SHP77 treated with DMSO at 0.1 percent for 48 hours (cell line): ENCODE measurements around the gene ACSL6.

Experiments
- DNase-seq: peaks from one replicate; lab custom pipeline; 2025; lab: John Stamatoyannopoulos, UW

Gene ACSL6

DNA sequence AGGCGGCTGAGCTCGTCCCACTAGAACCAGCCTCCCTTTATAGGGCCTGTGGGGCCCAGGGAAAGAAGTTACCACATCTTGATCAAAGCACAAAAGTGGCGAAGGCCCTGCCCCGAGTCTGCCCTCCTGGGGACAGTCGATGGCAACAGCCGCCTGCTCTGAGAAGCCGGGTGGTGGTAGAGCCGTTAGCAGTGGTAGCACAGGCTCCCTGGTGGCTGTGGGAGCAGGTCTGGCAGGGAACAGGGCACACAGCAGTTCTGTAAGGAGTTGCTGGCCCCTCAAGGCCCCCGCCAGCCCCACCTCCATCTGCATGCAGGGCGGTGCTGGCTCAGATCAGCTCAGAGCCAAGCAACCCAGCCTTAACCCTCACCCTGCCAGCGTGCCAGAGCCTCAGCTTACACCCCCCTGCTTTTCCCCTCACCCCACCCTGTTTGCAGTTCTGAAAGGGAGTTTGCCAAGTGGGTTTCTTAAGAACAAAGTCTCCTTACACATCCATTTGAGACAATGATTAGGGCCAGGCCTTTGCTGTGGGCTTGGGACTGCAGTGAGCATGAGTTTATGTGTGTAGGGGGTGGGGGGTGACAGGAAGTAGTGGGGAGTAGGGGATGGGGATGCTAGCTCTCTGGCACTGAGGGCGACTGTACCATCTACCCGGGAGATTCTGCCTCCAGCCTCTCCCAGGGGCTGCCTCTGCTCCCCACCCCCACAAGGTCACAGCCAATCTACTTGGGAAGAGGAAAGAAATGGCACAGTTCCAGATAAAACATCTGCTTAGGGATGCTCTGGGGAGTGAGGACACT, 11.8 kb downstream of the ACSL6 start:
- no peak for DNase-seq

DNA sequence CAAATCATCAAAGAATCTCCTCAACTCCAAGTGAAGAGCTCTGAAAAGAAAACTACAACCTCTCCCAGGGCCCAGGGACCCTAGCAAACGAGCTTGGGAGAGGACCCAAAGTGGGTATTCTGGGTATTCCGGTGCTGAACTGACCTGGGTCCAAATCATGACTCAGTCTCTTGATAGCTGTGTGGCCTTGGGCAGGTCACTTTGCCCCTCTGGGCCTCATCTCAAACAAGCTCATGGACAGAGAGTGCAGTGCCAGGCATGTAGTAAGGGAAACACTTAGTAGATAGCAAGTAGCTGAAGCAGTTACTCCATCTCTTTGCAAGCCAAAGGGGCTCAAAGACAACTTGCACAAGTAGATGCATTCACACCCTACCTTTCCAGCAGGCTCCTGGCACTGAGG, 12.4 kb downstream of the ACSL6 start:
- DNase-seq: no peak

DNA sequence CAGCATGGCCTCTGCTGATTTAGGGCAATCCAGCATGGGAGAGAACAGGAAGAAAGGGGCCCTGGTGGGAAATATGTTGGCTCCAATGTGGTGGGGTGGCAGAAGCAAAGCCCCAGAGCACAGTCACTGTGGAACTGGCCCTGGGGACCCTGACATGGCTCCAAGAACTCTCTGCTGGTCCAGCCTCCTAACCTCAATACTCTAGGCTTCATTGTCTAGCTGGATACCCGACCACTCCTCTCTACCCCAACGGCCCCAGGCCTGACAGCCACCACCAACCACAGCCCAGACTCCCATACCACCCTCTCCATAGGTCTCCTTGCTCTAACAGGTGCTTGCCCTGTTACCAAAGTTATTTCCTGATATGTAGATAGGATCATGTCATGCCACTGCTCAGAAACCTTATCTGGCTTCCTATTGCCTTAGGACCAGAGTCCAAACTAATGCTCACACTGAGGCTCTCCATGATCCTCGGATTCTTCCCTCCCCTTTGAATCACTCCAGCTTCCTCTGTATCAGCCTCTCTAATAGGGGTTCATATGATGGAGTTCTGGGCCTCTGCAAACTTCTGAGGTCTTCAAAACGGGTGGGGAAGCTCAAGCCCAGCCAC, 12.9 kb downstream of the ACSL6 start:
- no peak for DNase-seq

DNA sequence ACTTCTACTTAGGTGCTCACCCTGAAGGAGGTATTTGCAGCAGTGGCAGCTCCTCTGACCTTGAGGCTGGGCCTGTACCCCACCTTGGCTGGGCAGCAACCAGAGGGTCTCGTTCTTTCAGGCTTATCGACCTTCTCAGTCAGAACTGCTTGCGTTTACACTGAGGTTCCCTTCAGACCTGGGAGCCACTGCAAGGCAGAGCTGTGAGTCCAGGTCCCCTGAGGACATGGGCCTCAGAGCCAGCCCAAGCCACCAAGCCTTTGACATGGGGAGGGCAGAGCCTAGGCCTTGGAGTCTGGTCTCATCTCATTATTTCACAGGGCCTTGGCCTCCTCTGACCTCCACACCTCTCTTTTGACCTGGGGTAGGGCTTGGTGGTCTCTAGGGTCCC, 13.7 kb downstream of the ACSL6 start:
- DNase-seq: no peak

DNA sequence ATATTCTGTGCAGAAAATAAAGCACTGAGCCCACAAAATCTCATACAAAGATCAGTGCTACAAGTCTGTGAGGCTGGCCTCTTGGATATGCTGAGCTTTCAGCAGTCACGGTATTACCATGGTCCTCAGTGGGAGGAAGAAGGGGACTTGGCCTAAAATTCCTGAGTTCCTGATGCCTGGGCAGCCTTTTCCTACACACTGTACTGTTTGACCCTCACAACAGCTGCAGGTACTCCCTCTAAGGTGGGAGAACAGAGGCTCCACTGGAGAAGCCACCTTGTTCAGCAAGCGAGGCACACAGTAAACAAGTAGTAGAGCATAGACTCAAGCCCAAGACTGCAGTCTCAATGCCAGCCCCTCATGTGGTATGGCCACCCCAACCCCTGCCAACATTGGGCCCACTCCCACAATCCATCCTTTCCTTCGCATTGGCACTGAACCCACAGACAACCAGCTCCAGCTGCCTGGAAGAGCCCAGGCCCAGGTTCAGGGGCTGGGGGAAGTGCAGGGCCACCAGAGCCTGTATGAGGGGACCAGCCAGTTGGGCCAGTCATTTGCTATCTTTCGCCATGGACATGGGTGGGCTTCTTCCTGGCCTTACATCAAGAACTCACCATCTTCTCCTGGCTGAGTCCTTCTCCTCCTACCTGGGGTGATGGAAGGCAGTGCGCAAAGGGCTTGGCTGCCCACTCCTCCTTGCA, 14.3 kb downstream of the ACSL6 start:
- DNase-seq: no peak

DNA sequence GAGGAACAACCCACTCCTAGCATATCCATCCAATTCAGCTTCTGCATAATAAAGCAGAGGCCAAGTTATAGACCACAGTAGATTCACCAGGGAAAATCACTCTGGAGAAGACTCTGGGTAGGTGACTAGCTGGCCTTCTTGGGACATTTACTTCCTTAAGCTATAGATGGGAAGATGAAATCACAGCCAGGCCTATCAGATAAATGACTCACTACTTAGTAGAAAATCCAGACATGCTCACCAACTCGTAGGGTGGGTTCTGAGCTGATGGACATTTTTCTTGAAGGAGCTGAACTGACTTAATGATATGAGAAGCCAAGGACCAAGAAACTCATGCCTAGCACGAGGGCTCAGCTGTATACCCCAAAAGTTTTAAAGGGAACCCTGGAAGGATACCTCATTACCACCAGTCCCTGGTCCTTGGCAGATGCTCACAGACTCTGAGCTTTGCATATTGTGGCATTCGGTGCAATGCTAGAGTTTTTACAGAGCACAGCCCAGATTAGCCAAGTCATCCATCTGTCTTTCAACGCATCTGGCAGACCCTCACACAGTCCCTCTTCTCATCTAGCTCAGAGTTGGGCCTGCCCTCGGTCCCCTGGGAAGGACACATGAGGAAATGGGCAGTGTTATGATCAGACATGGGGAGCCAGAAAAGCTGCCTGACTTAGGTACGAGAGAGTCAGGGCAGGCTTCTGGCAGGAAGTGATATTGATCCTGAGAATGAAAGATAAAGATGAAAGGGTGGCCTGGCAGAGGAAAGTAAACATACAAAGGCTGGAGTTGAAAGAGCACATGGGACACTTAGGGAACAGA, 15.0 kb downstream of the ACSL6 start:
- DNase-seq: no peak

DNA sequence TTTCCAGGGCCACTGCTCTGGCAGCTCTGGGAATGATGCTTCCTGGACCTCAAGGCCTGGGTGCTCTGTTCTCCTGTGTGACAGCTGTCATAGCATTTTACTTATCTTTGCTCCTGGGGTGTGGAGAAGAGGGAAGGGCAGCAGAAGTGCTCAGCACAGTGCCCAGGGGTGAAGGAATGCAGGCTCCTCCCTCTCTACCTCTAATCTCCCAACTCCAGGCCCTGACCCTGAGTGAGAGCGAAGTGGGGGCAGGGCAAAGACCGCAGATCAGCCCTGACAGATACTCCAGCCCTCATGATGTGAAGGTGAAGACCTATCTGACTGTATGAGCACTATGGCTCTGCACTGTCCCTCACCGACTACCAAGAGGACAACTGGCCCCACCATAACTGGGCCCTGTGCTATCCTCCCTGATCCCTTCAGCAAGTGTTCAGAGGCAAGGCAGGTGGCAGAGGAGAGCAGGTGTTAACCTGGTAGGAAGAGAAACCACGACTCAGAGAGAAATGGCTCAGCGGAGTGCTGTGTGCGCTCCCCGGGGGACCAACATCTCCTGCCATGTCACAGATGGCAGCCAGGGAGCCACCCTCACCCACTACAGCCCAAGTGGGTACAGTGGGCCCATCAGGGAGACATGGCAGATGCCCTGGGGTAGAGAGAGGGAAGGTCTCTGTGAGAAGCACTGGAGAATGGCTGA, 16.8 kb downstream of the ACSL6 start:
- DNase-seq: no peak

DNA sequence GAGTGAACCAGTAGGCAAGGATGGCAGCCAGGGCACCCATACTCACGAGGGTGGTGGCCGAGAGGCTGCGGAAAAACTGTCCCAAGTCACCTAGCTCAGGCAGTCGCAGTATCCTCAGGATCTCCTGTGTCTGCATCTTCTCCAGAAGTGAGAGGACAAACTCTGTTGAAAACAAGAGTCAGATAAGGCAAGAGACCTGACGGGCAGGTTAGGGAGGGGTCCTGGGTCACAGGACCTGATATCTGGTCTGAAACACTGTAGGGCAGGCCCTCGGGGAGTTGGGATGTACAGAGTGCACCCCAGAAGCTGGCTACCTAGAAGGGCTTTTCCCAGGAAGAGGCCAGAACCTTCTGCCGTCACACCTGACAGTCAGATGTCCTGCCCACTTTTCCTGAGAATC, 17.4 kb downstream of the ACSL6 start:
- DNase-seq: no peak

DNA sequence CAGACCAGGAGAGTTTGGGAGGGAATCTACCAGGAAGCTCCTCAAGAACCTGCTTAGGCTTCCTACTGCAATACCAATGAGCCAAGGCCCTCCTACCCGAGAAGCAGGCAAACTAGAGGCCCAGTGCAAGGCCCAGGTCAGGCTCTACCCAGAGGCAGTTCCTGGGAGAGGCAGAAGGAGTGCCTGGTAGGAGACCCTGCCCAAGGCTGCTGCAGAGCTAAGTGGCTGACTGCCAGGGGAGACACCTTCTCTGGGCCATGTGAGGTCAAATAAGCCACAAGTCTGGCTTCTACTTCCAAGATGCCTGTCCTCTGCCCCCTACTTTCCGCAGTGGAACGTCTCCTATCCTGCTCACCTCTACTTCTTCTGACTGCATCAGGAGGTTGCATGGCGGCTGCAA, 17.8 kb downstream of the ACSL6 start:
- DNase-seq: no peak

DNA sequence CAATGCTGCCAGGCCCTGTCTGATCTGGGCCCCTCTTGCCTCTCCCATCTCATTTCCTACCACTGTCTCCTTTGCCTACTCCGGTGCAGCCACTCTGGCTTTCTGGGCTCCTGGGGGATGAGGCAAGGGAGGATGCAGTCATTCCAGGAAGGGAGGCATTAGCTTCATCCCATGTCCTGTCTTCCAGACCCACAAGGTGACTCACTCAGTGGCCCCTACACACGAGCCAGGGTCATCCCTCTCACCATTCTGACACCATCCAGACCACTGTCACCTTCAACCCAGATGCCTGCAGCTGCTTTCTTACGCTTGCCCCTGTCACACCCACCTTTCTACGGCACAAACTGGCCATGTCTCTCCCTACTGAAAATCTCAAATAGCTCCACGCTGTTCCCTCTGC, 19.1 kb downstream of the ACSL6 start:
- no peak for DNase-seq

DNA sequence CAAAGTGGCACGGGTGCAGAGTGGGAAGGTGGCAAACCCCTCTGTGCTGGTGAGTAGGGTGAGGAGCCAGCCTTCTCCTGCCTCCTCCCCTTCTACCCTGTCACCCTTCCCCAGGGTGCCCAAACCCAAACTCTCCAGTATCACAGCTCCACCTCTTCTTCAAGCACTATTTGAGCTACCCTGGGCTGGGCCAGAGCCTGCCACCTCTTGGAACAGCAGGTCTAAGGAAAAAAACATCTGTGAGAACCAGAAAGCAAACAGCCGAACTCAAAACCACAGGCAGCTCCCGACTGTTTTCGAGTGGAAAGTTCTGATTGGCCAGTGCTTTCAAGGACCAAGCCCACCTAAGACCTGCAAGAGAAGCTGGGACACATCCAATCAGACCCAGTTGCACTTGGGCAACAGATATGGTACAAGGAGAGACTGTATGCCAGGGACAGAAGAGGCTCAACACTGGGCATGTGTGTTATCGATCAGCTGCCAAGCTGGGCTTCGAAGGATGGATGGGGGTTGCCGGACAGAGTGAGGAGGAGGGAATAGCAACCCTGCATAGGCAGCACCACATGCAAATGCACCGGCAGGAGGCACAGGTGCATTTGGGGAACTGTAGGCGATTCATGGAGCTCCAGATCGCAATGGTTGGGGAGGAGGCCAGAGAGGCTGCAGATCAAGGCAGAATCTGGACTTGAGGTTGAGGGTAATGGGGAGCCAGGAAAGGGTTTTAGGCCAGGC, 19.7 kb downstream of the ACSL6 start:
- DNase-seq: no peak

DNA sequence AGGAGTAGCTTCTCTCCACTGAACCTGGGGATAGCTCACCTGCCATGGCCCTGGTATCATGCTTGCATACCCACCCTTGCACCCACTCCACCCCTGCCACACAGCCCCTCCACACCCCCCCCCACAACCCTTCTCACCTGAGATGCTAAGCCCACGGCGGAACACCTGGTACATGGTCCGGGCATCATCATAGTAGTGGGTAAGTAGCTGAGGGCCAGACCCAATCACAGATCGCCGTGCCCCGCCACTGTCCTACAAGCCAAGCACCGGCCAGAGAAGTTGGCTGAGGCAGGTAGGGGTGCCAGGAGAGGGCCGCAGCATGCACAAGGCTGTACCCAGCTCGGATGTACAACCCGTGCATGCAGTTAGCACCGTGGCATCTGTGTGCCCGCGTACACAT, 20.7 kb downstream of the ACSL6 start:
- DNase-seq: no peak

DNA sequence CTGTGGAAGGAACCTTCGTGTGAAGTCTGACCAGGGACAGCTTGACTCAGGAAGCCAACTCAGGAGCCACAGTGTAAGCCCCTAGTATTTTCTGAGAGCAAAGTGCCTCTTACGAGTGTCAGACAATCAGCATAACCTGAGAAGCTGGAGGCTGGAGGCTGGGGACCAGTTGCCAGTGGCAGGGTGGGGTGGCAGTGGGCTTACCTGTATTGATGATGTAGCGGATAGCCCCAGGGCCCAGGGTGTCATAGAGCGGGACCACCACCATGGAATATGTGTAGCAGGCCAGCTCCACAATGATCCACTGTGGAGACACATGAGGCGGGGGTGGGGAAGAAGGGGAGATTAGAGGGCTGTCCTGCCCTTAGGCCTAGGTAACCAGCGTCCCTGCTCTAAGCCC, 22.9 kb downstream of the ACSL6 start:
- DNase-seq: no peak

DNA sequence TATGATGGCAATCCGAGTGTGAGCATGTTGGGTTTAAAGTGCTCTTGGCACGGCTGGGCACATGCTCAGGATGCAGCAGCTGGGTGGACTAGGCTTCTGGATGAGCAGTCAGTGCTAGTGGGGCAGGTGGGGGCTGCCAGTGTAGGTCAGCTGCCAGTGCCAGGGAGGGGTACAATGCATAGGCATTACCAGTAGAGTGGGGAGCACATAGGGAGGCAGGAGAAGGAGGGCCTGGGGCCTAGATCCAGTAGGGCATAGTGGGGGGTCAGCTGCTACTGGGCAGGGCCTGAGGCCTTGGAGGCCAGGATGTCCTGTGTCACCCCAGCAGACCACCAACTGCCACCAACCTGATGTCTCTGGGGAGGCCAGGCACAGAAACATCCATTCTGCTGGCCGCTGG, 24.2 kb downstream of the ACSL6 start:
- no peak for DNase-seq

DNA sequence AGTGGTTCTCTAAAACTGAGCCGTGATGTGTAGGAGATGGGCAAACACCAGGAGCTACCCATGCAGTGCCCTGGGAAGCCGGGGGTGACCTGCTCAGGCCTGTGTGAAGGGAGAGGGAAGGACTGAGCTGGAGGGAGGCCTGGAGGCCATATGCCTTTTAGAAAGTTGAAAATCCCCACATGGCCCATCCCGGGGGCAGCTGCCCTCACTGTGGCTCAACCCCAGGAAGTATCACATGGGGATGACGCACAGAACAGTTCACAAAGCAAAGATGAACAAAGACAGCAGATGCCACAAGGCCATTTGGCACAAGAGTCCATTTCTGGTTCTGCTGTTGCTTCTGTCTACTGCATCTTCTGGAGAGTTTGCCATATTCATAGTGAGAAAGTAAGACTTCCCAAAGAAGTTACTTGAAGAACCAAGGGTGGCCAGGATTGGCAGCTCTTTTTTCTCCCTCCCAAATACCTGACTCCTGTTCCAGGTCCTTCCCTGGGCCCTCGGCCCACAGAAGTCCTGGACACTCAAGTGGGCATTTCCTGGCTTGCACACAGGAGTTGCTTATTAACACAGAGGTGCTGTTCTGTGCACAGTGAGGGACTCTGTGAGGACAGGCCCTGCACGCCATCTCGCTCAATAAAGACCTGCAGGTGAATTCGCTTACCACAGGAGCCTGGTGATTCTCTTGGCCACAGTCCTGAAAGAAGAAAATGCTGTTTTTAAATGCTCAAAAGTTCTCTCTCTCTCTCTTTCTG, 25.1 kb downstream of the ACSL6 start:
- DNase-seq: no peak

DNA sequence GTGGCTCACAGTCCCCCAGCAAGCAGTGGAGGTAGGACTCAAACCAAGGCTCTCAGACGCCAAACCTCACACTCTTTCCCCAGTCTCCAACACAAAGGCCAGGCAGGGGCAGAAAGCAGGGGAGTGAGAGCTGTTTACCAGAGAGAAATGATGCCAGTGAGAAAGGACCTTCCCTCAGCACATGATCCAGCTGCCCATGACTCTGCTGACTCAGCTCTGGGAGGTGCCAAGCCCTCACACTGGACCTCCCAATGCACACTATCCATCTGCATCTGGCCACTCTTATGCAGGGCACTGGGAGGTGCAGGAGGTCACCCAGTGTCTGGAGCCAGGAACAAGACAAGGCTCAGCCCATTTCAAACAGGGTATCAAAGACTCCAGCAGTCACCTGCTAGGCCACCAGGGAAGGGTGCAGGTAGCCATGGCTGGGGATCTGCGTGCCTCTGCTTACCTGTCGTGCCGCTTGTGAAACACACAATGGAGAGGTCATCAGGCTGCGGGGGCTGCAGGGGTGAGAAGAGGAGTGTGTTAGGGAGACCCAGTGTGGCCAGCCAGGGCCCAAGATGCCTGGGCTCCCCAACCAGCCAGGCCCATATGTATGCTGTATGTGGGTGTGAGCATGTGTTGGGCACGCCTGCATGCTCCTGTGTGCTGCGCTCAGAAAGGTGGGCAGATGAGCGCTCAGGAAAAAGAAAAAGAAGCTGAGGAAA, 26.3 kb downstream of the ACSL6 start:
- DNase-seq: no peak

DNA sequence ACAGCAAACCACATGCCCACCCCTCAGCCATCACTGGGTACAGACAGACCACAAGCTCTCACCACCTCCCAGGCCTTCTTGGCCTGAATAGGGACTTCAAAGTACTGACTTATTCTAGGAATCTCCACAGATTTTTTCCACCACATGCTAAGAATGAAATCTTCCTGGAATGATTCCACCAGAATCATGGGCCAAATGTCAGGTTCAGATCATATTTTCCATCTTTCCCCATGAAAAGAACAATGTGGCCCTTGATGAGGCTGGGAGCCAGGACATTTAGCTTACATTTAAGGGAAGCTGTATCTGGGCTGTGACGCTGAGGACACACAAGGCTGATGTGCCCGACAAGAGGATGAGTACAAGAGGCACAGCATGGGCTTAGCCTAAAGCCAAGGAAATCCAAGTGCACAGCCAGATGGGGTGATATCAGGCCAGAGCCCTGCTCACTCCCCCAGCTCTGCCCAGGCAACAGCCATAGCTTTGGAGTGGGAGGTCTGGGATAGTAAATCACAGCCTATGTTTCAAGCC, 28.1 kb downstream of the ACSL6 start:
- DNase-seq: no peak

DNA sequence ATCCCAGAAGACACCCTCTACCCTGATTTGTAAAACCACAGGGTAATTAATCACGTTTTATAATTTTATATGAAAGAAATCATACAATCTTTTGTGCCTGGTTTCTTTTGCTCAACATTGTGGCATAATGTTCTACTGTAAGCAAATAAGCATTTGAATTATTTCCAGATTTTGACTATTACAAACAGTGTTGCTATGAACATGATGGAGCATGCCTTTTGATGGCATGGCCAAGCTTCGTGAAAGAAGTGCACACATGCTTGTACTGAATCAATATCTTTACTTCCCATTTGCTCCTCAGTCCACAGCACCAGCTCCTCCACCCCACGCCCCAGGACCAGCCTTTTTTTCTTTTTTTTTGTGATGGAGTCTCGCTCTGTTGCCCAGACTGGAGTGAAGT, 29.9 kb downstream of the ACSL6 start:
- no peak for DNase-seq

DNA sequence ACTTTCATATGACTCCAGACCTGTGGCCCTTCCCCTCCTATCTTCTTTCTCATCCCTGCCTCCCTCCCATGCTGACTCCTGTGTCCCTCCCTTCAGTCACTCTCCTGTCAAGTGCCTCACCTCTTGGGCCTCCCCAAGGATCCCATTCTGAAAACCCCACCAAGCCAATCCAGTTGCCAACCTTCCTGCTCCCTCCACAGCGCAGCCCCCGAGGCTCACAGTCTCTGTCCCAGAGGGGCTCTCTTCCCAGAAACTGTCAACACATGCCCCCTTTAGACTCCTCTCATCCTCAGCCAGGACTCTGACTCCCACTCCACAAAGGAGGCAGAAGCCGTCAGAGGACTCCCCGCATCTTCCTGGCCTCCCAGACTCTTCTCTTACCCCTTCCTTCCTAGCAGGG, 30.8 kb downstream of the ACSL6 start:
- DNase-seq: no peak

DNA sequence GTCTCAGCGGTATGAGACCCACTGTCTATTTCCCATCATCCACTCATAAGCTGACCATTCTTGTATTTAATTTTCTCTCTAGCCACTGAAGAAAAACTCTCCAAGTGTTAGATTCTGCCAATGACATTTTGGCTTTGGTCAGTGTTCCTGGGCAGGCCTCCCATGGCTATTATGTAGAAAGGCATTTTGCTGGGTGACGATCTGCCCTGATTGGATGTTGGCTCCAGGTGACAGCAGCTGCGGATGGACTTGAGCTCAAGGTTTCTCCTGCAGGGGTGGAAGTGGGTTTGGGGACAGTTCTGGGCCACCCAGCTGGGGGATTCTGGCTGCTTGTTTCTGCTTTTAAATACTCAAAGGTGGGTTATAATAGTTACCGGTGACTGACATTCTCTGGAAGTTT, 31.6 kb downstream of the ACSL6 start:
- DNase-seq: no peak
